Measurements from ENCODE around the gene FNDC3B.

GRCh38 chr3:172404237-172404962 is 365.0 kb downstream of the FNDC3B start:
- TF ChIP-seq, protein P1, sequence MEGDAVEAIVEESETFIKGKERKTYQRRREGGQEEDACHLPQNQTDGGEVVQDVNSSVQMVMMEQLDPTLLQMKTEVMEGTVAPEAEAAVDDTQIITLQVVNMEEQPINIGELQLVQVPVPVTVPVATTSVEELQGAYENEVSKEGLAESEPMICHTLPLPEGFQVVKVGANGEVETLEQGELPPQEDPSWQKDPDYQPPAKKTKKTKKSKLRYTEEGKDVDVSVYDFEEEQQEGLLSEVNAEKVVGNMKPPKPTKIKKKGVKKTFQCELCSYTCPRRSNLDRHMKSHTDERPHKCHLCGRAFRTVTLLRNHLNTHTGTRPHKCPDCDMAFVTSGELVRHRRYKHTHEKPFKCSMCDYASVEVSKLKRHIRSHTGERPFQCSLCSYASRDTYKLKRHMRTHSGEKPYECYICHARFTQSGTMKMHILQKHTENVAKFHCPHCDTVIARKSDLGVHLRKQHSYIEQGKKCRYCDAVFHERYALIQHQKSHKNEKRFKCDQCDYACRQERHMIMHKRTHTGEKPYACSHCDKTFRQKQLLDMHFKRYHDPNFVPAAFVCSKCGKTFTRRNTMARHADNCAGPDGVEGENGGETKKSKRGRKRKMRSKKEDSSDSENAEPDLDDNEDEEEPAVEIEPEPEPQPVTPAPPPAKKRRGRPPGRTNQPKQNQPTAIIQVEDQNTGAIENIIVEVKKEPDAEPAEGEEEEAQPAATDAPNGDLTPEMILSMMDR (IDR thresholded peaks at IDR 0.05), result no peak
- TF ChIP-seq POLR2A (IDR thresholded peaks at IDR 0.05; ENCODE audit: low read depth) (no peak), POLR2AphosphoS5 (IDR thresholded peaks at IDR 0.05) (no peak), EP300 (IDR thresholded peaks at IDR 0.05) (no peak)

Data from esophagus muscularis mucosa (tissue), 4 donors.